WTC11 (cell line): Measurements from ENCODE around the gene GRK4.

Source experiments
- CTCF ChIP-seq: fragments of 200-600 bp; IDR thresholded peaks from 2 replicates; pipeline ENCODE4 v1.8.0; 2022; ENCODE audit warnings: antibody characterized with exemption
- ZNF416 ChIP-seq: fragments of 250-450 bp; sonication (Bioruptor Pico); IDR thresholded peaks from 2 replicates; pipeline ENCODE4 v1.9.0; 2021; ENCODE audit warnings: mild to moderate bottlenecking, inconsistent platforms

- no peak for TF ChIP-seq CTCF
- TF ChIP-seq ZNF416 (CRISPR knock-in tag) = no peak
These were observed 13.0 kb upstream of the GRK4 start for GRCh38 chr4:2950221-2950989.
